A673 (cell line): Measurements from ENCODE around the gene SLC29A2. TPM values are rescaled to one million over a fixed set of nuclear protein-coding genes. Genes with fewer than 3 reads are reported as not detected.
A peak's percentile ranks its signal among the peaks of the same experiment; 100 is the strongest.

Experiments used
- Bru-seq: library from RNA; stranded (reverse); fragments of 400-500 nt; gene quantifications from one replicate; lab custom pipeline; 2021; lab: Mats Ljungman, UMichigan
- BruChase-seq, 2 experiments: library from RNA; stranded (reverse); fragments of 400-500 nt; gene quantifications; one replicate each; lab custom pipeline; 2021; lab: Mats Ljungman, UMichigan
- BruUV-seq: library from RNA; stranded (reverse); fragments of 400-500 nt; replicated peaks from 2 replicates; lab custom pipeline; 2021; lab: Mats Ljungman, UMichigan
- CTCF ChIA-PET: fragments of 300-600 bp; sonication (Branson Sonifier 250); formaldehyde crosslinking; loops from one replicate; lab custom pipeline; 2022; ENCODE audit warnings: antibody characterized with exemption; lab: Charles Lee
- POLR2A ChIA-PET: fragments of 300-600 bp; sonication (Branson Sonifier 250); formaldehyde crosslinking; loops from one replicate; lab custom pipeline; 2022; ENCODE audit warnings: antibody characterized with exemption; ENCODE audit not compliant: low non-redundant PET; lab: Charles Lee
- DNase-seq: peaks from one replicate; pipeline ENCODE4 v3.0.0-alpha.2; 2015; ENCODE audit warnings: low spot score
- H3K27ac ChIP-seq: fragments of 200-600 bp; sonication (generic); 2 replicates; pipeline ENCODE4 v1.5.1; 2016; ENCODE audit warnings: mixed run types, low read depth, mild to moderate bottlenecking, mixed read lengths, antibody characterized with exemption, low read length; ENCODE audit not compliant: poor library complexity, severe bottlenecking
- H3K27me3 ChIP-seq: fragments of 200-600 bp; sonication (generic); replicated peaks from 2 replicates; pipeline ENCODE4 v1.6.1; 2017; ENCODE audit warnings: mixed run types, low read depth, mild to moderate bottlenecking, mixed read lengths, antibody characterized with exemption, low read length; ENCODE audit not compliant: insufficient read depth, poor library complexity
- H3K36me3 ChIP-seq: fragments of 200-600 bp; sonication (generic); 2 replicates; pipeline ENCODE4 v1.6.1; 2016; ENCODE audit warnings: mixed run types, mild to moderate bottlenecking, mixed read lengths, antibody characterized with exemption, low read length; ENCODE audit not compliant: insufficient read depth, poor library complexity, severe bottlenecking
- H3K4me1 ChIP-seq: fragments of 200-600 bp; sonication (generic); 2 replicates; pipeline ENCODE4 v1.6.1; 2017; ENCODE audit warnings: mixed run types, mild to moderate bottlenecking, mixed read lengths, antibody characterized with exemption, low read length; ENCODE audit not compliant: insufficient read depth, poor library complexity, severe bottlenecking
- H3K4me3 ChIP-seq: fragments of 200-600 bp; sonication (generic); 2 replicates; pipeline ENCODE4 v1.5.1; 2016; ENCODE audit warnings: low read depth, mixed run types, mild to moderate bottlenecking, mixed read lengths, low read length; ENCODE audit not compliant: poor library complexity, severe bottlenecking
- H3K9me3 ChIP-seq: fragments of 200-600 bp; sonication (generic); 2 replicates; pipeline ENCODE4 v1.6.1; 2016; ENCODE audit warnings: mixed run types, low read depth, mild to moderate bottlenecking, mixed read lengths, antibody characterized with exemption, low read length; ENCODE audit not compliant: poor library complexity, severe bottlenecking
- EZH2 ChIP-seq: fragments of 200-600 bp; sonication (generic); IDR thresholded peaks from 2 replicates; pipeline ENCODE4 v1.6.1; 2017; ENCODE audit warnings: borderline replicate concordance, low read depth, mild to moderate bottlenecking, mixed read lengths, antibody characterized with exemption, low read length; ENCODE audit not compliant: poor library complexity, severe bottlenecking
- intact Hi-C: fragments of 100-400 bp; cut with micrococcal nuclease; formaldehyde crosslinking; loops from one replicate; pipeline ENCODE4 v1.10.0; 2022; ENCODE audit not compliant: unreplicated experiment
- long read RNA-seq: library from polyadenylated mRNA; stranded (forward); transcript quantifications from one replicate; pipeline ENCODE4 v2.0.0, GENCODE V29; 2022
- total RNA-seq: library from RNA; stranded (reverse); gene quantifications from 2 replicates; pipeline ENCODE4 v1.2.3, GENCODE V29; 2021
- TF ChIP-seq, protein P1 (sequence below): fragments of 300-800, 200-600 bp; sonication (generic); conservative IDR thresholded peaks from 2 replicates; pipeline ENCODE4 v1.5.1; 2017; ENCODE audit warnings: low read depth, mild to moderate bottlenecking, antibody characterized with exemption, low read length, moderate library complexity, mixed read lengths

Gene SLC29A2, protein sequence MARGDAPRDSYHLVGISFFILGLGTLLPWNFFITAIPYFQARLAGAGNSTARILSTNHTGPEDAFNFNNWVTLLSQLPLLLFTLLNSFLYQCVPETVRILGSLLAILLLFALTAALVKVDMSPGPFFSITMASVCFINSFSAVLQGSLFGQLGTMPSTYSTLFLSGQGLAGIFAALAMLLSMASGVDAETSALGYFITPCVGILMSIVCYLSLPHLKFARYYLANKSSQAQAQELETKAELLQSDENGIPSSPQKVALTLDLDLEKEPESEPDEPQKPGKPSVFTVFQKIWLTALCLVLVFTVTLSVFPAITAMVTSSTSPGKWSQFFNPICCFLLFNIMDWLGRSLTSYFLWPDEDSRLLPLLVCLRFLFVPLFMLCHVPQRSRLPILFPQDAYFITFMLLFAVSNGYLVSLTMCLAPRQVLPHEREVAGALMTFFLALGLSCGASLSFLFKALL
- total RNA-seq (60.4 and 62.4 TPM in 2 replicates), Bru-seq, nascent RNA (percentile 89 among the genes with signal in this experiment), BruChase-seq, experiment 1, labeled RNA remaining after a 2-hour chase (percentile 91 among the genes with signal in this experiment), BruChase-seq, experiment 2, labeled RNA remaining after a 6-hour chase (percentile 93 among the genes with signal in this experiment)
- long read RNA-seq, transcript SLC29A2-202 (12 exons, 2,514 nt): major isoform, 34 of 129 reads
- long read RNA-seq, partial matches to known transcripts: 21 of 129 reads
- long read RNA-seq, other reads (novel, unspliced or antisense): 66 of 129 reads

DNA sequence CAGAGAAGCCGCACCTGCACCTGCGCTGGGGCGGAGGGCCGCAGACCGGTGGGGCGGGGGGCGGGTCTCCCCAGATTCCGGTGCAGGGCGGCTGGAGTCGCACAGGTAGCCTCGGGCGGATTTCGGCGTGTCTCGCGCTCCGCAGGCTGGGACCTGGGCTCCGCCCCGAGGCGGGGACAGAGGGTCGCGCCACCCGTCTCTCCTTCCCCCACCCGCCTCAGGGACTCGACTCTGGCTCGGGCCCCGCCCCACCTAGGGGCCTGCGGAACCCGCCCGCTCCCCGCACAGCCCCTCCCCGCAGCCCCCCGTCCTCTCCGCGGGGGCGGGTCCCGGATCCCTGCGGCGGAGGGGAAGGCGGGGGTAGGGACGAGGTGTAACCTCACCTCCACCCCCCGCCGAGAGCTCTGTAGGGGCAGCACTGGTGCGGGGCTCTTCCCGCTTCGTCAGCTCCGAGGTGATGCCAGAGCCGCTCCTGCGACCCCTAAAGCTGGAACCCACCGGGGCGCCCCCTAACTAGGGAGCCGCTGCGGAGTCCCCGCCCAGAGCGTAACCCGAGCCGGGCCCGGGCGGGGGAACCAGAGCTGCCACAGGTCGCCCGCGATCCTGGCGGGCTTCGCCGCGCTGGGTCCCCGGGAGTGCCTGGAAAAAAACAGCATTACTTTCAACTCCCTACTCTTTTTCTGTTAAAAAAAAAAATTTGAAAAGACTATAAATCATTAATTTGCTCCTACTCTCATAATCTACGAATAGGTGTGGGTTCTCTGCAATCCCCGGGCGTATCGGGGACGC, at the start of gene SLC29A2:
SLC29A2 (minus strand) TSS at position 134 of the 789 bp plus-strand sequence. CDS start 169 bp downstream, outside the sequence.
- peaks cover 30% of the 10 kb centered on the region for H3K4me1 ChIP-seq
- CTCF ChIA-PET: interaction anchor here (0.9 to 1.3 kb wide), 3 partner anchors 8 to 17 kb away, joined by 3 to 6 read pairs (median 4); no protein-coding TSS in a partner anchor
- no peak for TF ChIP-seq EZH2
- TF ChIP-seq, protein P1, sequence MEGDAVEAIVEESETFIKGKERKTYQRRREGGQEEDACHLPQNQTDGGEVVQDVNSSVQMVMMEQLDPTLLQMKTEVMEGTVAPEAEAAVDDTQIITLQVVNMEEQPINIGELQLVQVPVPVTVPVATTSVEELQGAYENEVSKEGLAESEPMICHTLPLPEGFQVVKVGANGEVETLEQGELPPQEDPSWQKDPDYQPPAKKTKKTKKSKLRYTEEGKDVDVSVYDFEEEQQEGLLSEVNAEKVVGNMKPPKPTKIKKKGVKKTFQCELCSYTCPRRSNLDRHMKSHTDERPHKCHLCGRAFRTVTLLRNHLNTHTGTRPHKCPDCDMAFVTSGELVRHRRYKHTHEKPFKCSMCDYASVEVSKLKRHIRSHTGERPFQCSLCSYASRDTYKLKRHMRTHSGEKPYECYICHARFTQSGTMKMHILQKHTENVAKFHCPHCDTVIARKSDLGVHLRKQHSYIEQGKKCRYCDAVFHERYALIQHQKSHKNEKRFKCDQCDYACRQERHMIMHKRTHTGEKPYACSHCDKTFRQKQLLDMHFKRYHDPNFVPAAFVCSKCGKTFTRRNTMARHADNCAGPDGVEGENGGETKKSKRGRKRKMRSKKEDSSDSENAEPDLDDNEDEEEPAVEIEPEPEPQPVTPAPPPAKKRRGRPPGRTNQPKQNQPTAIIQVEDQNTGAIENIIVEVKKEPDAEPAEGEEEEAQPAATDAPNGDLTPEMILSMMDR: no peak
- intact Hi-C loops: no loop called here
- POLR2A ChIA-PET: no interaction called here
- H3K27me3 ChIP-seq: no peaks in the 10 kb centered on the region
- peak within 1 kb of the TSS; percentile 93 for H3K4me3 ChIP-seq
- no peaks in the 10 kb centered on the region for H3K9me3 ChIP-seq
- peak; percentile 98 for DNase-seq
- peak within 1 kb of the TSS; percentile 83 for H3K27ac ChIP-seq
- no TSS peak for BruUV-seq
- H3K36me3 ChIP-seq: peaks cover 32% of the 10 kb centered on the region

DNA sequence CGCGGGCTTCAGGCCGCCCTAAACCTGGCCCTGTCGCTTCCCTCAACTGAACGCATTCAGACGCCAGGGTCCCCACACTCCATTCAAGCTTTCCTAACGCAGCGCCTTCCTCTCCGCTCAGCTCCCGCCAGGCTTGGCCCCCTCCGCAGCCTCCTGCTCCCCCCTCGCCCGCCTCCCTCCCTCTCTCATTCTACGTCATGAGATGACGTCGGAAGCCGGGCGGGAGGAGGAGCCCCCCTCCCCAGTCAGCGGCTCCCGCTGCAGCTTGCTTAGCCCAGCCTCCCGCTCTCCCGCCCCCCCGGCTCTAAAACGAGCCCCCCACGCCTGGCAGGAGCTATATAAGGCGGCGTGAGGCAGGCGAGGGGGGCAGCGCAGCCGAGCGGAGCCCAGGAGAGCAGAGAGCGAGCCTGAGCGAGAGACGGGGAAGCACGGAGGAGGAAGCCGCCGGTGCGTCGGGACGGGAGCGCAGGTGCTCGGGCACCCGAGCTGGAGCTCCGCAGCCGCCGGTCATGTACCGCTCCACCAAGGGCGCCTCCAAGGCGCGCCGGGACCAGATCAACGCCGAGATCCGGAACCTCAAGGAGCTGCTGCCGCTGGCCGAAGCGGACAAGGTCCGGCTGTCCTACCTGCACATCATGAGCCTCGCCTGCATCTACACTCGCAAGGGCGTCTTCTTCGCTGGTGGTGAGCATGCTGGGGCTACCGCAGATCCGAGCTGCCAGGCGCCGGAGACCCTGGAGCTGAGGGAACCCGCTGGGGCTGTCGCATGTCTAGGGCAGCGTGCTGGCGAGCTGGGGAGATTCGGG, 49.3 kb upstream of the SLC29A2 start, which contains the start of gene NPAS4:
NPAS4 (plus strand) TSS at position 365 of the 806 bp plus-strand sequence; CDS start at position 510, 145 bp downstream.
- Histone ChIP-seq H3K4me3 (no peak within 1 kb of the TSS), H3K27ac (no peak within 1 kb of the TSS), H3K4me1 (no peaks in the 10 kb centered on the region), H3K27me3 (peaks cover 24% of the 10 kb centered on the region), H3K9me3 (no peaks in the 10 kb centered on the region), H3K36me3 (no peaks in the 10 kb centered on the region)
- BruUV-seq: no TSS peak
- ChIA-PET POLR2A (interaction anchor here (0.5 to 0.8 kb wide), 3 partner anchors 46 to 327 kb away, joined by 3 to 4 read pairs (median 3); partner anchors contain the start of gene PELI3), CTCF (interaction anchor here (1.0 to 1.4 kb wide), 5 partner anchors 12 to 257 kb away, joined by 3 to 10 read pairs (median 8); partner anchors contain the start of gene MRPL11)
- DNase-seq: no peak
- intact Hi-C loops: no loop called here
- peak; percentile 54 for TF ChIP-seq EZH2
- TF ChIP-seq, protein P1: no peak
